CD8-positive, alpha-beta memory T cell (primary cell): ENCODE data around the gene ANKRD42. TPM values are rescaled to one million over a fixed set of nuclear protein-coding genes. Genes with fewer than 3 reads are reported as not detected.

Experiments used
- CTCF ChIA-PET: fragments of 350-600 bp; sonication (Branson Sonifier 250); formaldehyde crosslinking; loops from one replicate; lab custom pipeline; 2021; ENCODE audit warnings: antibody characterized with exemption; lab: Charles Lee
- POLR2A ChIA-PET: fragments of 350-600 bp; sonication (Branson Sonifier 250); formaldehyde crosslinking; loops from one replicate; lab custom pipeline; 2021; ENCODE audit warnings: antibody characterized with exemption; lab: Charles Lee
- DNase-seq, 5 donors: peaks; one replicate each; pipeline versions ENCODE4 v3.0.0 to v3.0.0-alpha.2; 2020 to 2022; ENCODE audit warnings: mixed read lengths in 1 of 5
- H3K27ac ChIP-seq: one replicate; pipeline ENCODE4 v1.7.0; 2013; ENCODE audit warnings: low read depth, mild to moderate bottlenecking, low read length, moderate library complexity
- H3K27me3 ChIP-seq: 2 replicates; pipeline ENCODE4 v1.7.0; 2013; ENCODE audit warnings: low read length, mild to moderate bottlenecking; ENCODE audit not compliant: insufficient read depth, poor library complexity, severe bottlenecking
- H3K36me3 ChIP-seq: 2 replicates; pipeline ENCODE4 v1.7.0; 2013; ENCODE audit warnings: mild to moderate bottlenecking, low read length, moderate library complexity; ENCODE audit not compliant: insufficient read depth
- H3K4me1 ChIP-seq: 2 replicates; pipeline ENCODE4 v1.7.0; 2013; ENCODE audit warnings: mild to moderate bottlenecking, low read length, moderate library complexity; ENCODE audit not compliant: insufficient read depth
- H3K4me3 ChIP-seq: 2 replicates; pipeline ENCODE4 v1.7.0; 2013; ENCODE audit warnings: mild to moderate bottlenecking, low read length
- H3K9me3 ChIP-seq: 2 replicates; pipeline ENCODE4 v1.7.0; 2013; ENCODE audit warnings: mild to moderate bottlenecking, low read length
- H3K27ac Mint-ChIP-seq, 8 donors: one replicate each; pipeline ENCODE4 v1.8.0; 2020 to 2021; ENCODE audit warnings: mixed read lengths in 8 of 8, mild to moderate bottlenecking in 6 of 8, inconsistent platforms in 3 of 8, moderate library complexity in 3 of 8
- H3K27me3 Mint-ChIP-seq, 2 donors: one replicate each; pipeline ENCODE4 v1.8.0; 2020 to 2021; ENCODE audit warnings: mixed read lengths in 2 of 2, mild to moderate bottlenecking in 1 of 2, moderate library complexity in 1 of 2
- H3K36me3 Mint-ChIP-seq, 3 donors: one replicate each; pipeline ENCODE4 v1.8.0; 2020 to 2021; ENCODE audit warnings: mixed read lengths in 3 of 3, inconsistent platforms in 1 of 3, mild to moderate bottlenecking in 1 of 3
- H3K4me1 Mint-ChIP-seq, 3 donors: one replicate each; pipeline ENCODE4 v1.8.0; 2020 to 2021; ENCODE audit warnings: mixed read lengths in 3 of 3, inconsistent platforms in 1 of 3, mild to moderate bottlenecking in 1 of 3
- H3K4me3 Mint-ChIP-seq, 7 donors: one replicate each; pipeline ENCODE4 v1.8.0; 2020 to 2021; ENCODE audit warnings: mixed read lengths in 7 of 7, mild to moderate bottlenecking in 6 of 7, moderate library complexity in 4 of 7, inconsistent platforms in 2 of 7
- H3K9me3 Mint-ChIP-seq, 5 donors: one replicate each; pipeline ENCODE4 v1.8.0; 2020 to 2022; ENCODE audit warnings: mixed read lengths in 5 of 5, mild to moderate bottlenecking in 3 of 5, moderate library complexity in 2 of 5, inconsistent platforms in 1 of 5
- polyA plus RNA-seq: library from polyadenylated mRNA; unstranded; fragments of 300-500 nt; fragmentation: Illumina TruSeq; gene quantifications from one replicate; pipeline ENCODE4 v1.2.3, GENCODE V29; 2021
- total RNA-seq, 2 experiments: library from RNA; stranded (reverse); gene quantifications; one replicate each; pipeline ENCODE4 v1.2.3, GENCODE V29; 2021

Gene ANKRD42
- total and polyA plus RNA-seq, 3 experiments from 2014 or later, result 6.0 to 10.3 (median 9.7) TPM

- Mint-ChIP-seq H3K4me3 (no peak overlapping the region), H3K27me3 (peaks cover 5 to 24% of the 10 kb centered on the region in 2 donors), H3K9me3 (no peaks in the 10 kb centered on the region), H3K36me3 (no peaks in the 10 kb centered on the region), H3K27ac (peak overlapping the region in 2 of 8 donors; percentile 20 to 67), H3K4me1 (peaks cover 5 to 6% (median 5%) of the 10 kb centered on the region in 3 donors)
- no peaks in the 10 kb centered on the region for H3K9me3 ChIP-seq
- H3K4me3 ChIP-seq, result no peak overlapping the region
- H3K4me1 ChIP-seq, result no peaks in the 10 kb centered on the region
- no peaks in the 10 kb centered on the region for H3K36me3 ChIP-seq
- no peak overlapping the region for H3K27ac ChIP-seq
- no peak for DNase-seq
- CTCF ChIA-PET, result interaction anchor here (1.1 to 1.9 kb wide), 6 partner anchors 9 to 394 kb away, joined by 3 to 20 read pairs (median 4); partner anchors contain the start of gene DDIAS
- H3K27me3 ChIP-seq, result no peaks in the 10 kb centered on the region
- POLR2A ChIA-PET, result no interaction called here
Observed at GRCh38 chr11:83293457-83293774, 99.9 kb downstream of the ANKRD42 start.

GRCh38 chr11:83294208-83294607, 100.7 kb downstream of the ANKRD42 start:
- H3K36me3 ChIP-seq, result no peaks in the 10 kb centered on the region
- Mint-ChIP-seq H3K4me1 (peaks cover 5 to 6% (median 5%) of the 10 kb centered on the region in 3 donors), H3K27me3 (peaks cover 4 to 24% of the 10 kb centered on the region in 2 donors), H3K9me3 (no peaks in the 10 kb centered on the region), H3K4me3 (no peak overlapping the region), H3K27ac (no peak overlapping the region), H3K36me3 (no peaks in the 10 kb centered on the region)
- H3K4me3 ChIP-seq, result no peak overlapping the region
- H3K27ac ChIP-seq, result no peak overlapping the region
- POLR2A ChIA-PET, result no interaction called here
- H3K27me3 ChIP-seq, result no peaks in the 10 kb centered on the region
- no peaks in the 10 kb centered on the region for H3K4me1 ChIP-seq
- H3K9me3 ChIP-seq, result no peaks in the 10 kb centered on the region
- DNase-seq, result no peak
- CTCF ChIA-PET, result interaction anchor here (2.0 kb wide), 1 partner anchor 9 kb away, joined by 6 read pairs; no protein-coding TSS in a partner anchor

Other genes with a start within 250 kb of the ANKRD42 start
- 10 to 100 TPM; 15.7 to 17.1 TPM for gene RAB30, start 121.8 kb upstream of the ANKRD42 start, total RNA-seq
- gene RAB30, start 121.8 kb upstream of the ANKRD42 start, polyA plus RNA-seq, result 5.1 TPM
- gene PCF11, start 36.6 kb upstream of the ANKRD42 start, total RNA-seq, result 10 to 100 TPM; 58.8 to 63.7 TPM
- gene PCF11, start 36.6 kb upstream of the ANKRD42 start, polyA plus RNA-seq, result 34.2 TPM
- 10 to 100 TPM; 36.7 to 40.6 TPM for gene CCDC90B, start 92.7 kb downstream of the ANKRD42 start, total RNA-seq
- gene CCDC90B, start 92.7 kb downstream of the ANKRD42 start, polyA plus RNA-seq, result 58.9 TPM